Thyroid gland (tissue), 4 donors: ENCODE results near the gene FAM180B. TPM values are rescaled to one million over a fixed set of nuclear protein-coding genes. Genes with fewer than 3 reads are reported as not detected.

Experiments used
- DNase-seq, 2 donors: peaks; one replicate each; pipeline ENCODE4 v3.0.0-alpha.2; 2019
- H3K27ac ChIP-seq, 3 donors: fragments of 200-600 bp; sonication (generic); 1 replicate in 2 of 3; 2 replicates in 1 of 3; pipeline ENCODE4 v1.5.1; 2016 to 2019; ENCODE audit warnings: mild to moderate bottlenecking in 1 of 3, moderate library complexity in 1 of 3
- H3K27me3 ChIP-seq: fragments of 200-600 bp; sonication (generic); one replicate; pipeline ENCODE4 v1.5.1; 2019
- H3K36me3 ChIP-seq, 2 donors: fragments of 200-600 bp; sonication (generic); one replicate each; pipeline ENCODE4 v1.5.1; 2016 to 2019
- H3K4me1 ChIP-seq, 2 donors: fragments of 200-600 bp; sonication (generic); one replicate each; pipeline ENCODE4 v1.5.1; 2017 to 2019
- H3K4me3 ChIP-seq, 3 donors: fragments of 200-600 bp; sonication (generic); replicated peaks in 1 of 3; 1 replicate in 2 of 3; 2 replicates in 1 of 3; pipeline ENCODE4 v1.5.1; 2016; ENCODE audit warnings: mild to moderate bottlenecking in 1 of 3
- H3K9me3 ChIP-seq: fragments of 200-600 bp; sonication (generic); one replicate; pipeline ENCODE4 v1.5.1; 2017
- POLR2A ChIP-seq, 2 donors: fragments of 450-650 bp; IDR thresholded peaks; one replicate each; pipeline ENCODE4 v1.6.1; 2017; ENCODE audit warnings: antibody characterized with exemption in 2 of 2, mild to moderate bottlenecking in 2 of 2, moderate library complexity in 1 of 2
- WGBS, 2 donors: methylation state at CpG; one replicate each; pipeline ENCODE4 v1.1.5; 2017; 5-methylcytosine and 5-hydroxymethylcytosine counted together
- intact Hi-C: fragments of 100-400 bp; cut with DNase I; formaldehyde crosslinking; loops from one replicate; pipeline ENCODE4 v1.15.1; 2023
- total RNA-seq, 4 donors: library from RNA; depleted of rRNA; stranded (reverse); fragments of >200 nt; gene quantifications; one replicate each; pipeline ENCODE4 v1.2.3, GENCODE V29; 2016
- TF ChIP-seq, protein P1 (sequence below), 6 experiments: fragments of 200-600 bp in 3 of 6; fragments of 450-650 bp in 3 of 6; sonication (generic) in 3 of 6; IDR thresholded peaks; one replicate each; pipeline ENCODE4 v1.5.1; 2016 to 2019; ENCODE audit warnings: antibody characterized with exemption in 6 of 6, mild to moderate bottlenecking in 2 of 6, inconsistent platforms in 1 of 6, moderate library complexity in 1 of 6

The FAM180B gene
- total RNA-seq, 4 donors from 2014 or later, result 0.83 to 3.1 (median 1.4) TPM

DNA sequence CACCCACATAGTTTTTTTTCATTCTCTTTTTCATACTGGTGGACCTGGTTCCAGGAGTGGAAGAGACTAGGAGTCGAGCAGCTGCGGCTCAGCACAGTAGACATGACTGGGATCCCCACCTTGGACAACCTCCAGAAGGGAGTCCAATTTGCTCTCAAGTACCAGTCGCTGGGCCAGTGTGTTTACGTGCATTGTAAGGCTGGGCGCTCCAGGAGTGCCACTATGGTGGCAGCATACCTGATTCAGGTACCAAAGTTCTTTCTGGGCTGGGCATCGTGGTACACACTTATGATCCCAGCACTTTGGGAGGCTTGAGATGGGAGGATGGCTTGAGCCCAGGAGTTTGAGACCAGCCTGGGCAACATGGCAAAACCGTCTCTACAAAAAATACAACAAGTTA, 16.8 kb upstream of the FAM180B start:
- 91 to 100% methylated on average over 7 of the region's 7 CpGs for WGBS, 2 donors
- H3K4me3 ChIP-seq, result no peak overlapping the region
- H3K27me3 ChIP-seq, result no peaks in the 10 kb centered on the region
- peaks cover 18 to 32% of the 10 kb centered on the region in 2 donors for H3K36me3 ChIP-seq
- TF ChIP-seq, protein P1, sequence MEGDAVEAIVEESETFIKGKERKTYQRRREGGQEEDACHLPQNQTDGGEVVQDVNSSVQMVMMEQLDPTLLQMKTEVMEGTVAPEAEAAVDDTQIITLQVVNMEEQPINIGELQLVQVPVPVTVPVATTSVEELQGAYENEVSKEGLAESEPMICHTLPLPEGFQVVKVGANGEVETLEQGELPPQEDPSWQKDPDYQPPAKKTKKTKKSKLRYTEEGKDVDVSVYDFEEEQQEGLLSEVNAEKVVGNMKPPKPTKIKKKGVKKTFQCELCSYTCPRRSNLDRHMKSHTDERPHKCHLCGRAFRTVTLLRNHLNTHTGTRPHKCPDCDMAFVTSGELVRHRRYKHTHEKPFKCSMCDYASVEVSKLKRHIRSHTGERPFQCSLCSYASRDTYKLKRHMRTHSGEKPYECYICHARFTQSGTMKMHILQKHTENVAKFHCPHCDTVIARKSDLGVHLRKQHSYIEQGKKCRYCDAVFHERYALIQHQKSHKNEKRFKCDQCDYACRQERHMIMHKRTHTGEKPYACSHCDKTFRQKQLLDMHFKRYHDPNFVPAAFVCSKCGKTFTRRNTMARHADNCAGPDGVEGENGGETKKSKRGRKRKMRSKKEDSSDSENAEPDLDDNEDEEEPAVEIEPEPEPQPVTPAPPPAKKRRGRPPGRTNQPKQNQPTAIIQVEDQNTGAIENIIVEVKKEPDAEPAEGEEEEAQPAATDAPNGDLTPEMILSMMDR (IDR thresholded peaks at IDR 0.05), result no peak
- no peak for TF ChIP-seq POLR2A (IDR thresholded peaks at IDR 0.05)
- H3K27ac ChIP-seq, result no peak overlapping the region
- intact Hi-C loops, result no loop called here
- DNase-seq, result no peak
- no peaks in the 10 kb centered on the region for H3K9me3 ChIP-seq
- peaks cover 8 to 21% of the 10 kb centered on the region in 2 donors for H3K4me1 ChIP-seq

DNA sequence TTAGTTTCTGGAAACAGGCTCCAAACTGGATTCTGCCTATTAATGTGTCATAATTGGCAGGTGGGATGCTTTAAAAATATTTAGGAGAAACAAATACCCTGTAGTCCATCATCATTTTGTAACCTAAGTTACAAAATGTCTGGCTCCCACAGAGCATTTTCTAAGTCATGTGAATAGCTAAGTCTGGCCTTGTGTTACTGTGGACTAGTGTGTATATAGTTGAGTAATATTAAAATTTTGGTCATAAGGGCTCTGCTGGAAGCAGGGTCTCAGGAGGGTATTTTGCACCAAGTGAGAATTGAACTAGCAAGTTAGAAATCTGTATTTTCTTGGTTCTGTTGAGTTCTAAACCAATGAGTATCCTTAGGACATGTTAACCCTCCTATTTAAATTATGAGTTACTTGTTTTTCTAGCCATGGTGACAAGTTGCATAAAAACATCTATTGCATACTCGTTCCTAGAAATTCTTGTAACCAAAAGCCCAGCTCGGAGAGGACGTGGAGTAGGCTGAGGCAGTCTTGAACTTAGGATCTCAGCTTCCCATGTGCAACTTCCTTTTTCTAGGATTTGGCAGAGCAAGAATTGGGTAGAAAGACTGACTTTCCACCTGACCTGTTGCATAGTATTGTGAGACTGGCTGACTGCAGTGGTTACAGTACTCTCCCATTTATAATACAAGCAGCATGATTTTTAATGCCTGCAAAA, 15.7 kb upstream of the FAM180B start:
- TF ChIP-seq, protein P1 (IDR thresholded peaks at IDR 0.05), result no peak
- TF ChIP-seq POLR2A (IDR thresholded peaks at IDR 0.05), result no peak
- no peak overlapping the region for H3K27ac ChIP-seq
- 88 to 93% methylated on average over 3 of the region's 3 CpGs for WGBS, 2 donors
- peaks cover 21 to 40% of the 10 kb centered on the region in 2 donors for H3K36me3 ChIP-seq
- H3K9me3 ChIP-seq, result no peaks in the 10 kb centered on the region
- no peak overlapping the region for H3K4me3 ChIP-seq
- no peaks in the 10 kb centered on the region for H3K27me3 ChIP-seq
- intact Hi-C loops, result no loop called here
- peaks cover 3 to 16% of the 10 kb centered on the region in 2 donors for H3K4me1 ChIP-seq
- no peak for DNase-seq

DNA sequence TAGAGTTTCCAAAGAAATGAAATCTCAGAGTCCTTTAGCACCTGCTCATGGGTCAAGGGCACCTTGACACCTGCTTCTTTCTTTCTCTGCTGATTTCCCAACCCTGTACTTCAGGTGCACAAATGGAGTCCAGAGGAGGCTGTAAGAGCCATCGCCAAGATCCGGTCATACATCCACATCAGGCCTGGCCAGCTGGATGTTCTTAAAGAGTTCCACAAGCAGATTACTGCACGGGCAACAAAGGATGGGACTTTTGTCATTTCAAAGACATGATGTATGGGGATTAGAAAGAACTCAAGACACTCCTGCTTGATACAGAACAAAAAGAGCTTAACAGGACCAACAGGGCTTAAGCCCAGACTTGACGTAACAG, 15.1 kb upstream of the FAM180B start:
- Histone ChIP-seq H3K36me3 (peaks cover 21 to 41% of the 10 kb centered on the region in 2 donors), H3K9me3 (no peaks in the 10 kb centered on the region), H3K27ac (no peak overlapping the region), H3K4me1 (peaks cover 0 to 15% of the 10 kb centered on the region in 2 donors), H3K4me3 (no peak overlapping the region), H3K27me3 (no peaks in the 10 kb centered on the region)
- TF ChIP-seq POLR2A (IDR thresholded peaks at IDR 0.05), result no peak
- TF ChIP-seq, protein P1 (IDR thresholded peaks at IDR 0.05), result no peak
- DNase-seq, result no peak
- 87 to 88% methylated on average over 4 of the region's 4 CpGs for WGBS, 2 donors
- intact Hi-C loops, result no loop called here

DNA sequence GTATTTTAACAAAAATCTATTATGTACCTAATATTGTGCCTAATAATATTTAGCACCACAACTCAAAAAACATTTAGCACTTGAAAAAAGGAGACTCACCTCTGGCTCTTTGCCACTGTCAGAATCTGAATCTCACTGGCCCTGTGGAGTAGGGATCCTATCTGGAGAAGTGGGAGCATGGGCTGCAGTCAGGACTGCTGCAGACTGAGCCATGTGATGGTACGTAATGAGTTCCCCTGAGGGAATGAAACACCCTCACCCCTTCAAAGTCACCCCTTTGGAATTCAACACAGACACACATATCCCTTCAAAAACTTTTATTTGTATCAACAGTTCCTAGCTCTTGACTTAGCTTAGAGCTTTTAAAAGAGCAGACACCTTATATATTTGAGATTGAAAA, 14.6 kb upstream of the FAM180B start:
- H3K4me1 ChIP-seq, result peaks cover 0 to 10% of the 10 kb centered on the region in 2 donors
- H3K27me3 ChIP-seq, result no peaks in the 10 kb centered on the region
- H3K9me3 ChIP-seq, result no peaks in the 10 kb centered on the region
- no peak for DNase-seq
- peaks cover 21 to 41% of the 10 kb centered on the region in 2 donors for H3K36me3 ChIP-seq
- no peak overlapping the region for H3K4me3 ChIP-seq
- no peak overlapping the region for H3K27ac ChIP-seq
- intact Hi-C loops, result no loop called here
- TF ChIP-seq, protein P1 (IDR thresholded peaks at IDR 0.05), result no peak
- TF ChIP-seq POLR2A (IDR thresholded peaks at IDR 0.05), result no peak
- 74 to 80% methylated on average over 1 of the region's 1 CpG for WGBS, 2 donors

DNA sequence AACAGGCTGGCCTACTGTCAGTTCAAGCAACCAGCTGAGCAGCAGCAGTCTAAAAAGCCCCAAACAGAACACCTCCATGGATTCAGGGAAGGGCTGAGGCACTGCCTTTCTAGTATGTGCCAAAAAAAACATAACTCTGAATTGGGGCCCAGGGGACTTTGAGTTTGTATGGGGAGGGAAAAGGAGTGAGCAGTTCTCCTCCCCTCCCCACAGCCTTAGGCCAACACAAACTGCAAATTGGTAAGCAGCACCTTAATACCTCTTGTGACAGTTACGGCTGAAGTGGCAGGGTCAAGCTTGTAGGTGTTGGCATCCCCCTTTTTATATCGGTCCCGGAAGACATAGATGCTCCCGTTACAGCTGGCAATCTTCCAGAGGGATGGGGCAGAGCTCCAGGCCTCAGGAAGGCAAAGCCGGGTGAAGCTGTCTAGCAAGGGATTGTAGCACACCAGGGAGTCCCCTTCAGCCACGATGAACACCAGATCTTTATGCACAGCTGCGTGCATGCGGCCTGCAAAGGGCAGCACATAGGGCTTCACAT, 13.7 kb upstream of the FAM180B start:
- DNase-seq, result no peak
- TF ChIP-seq POLR2A (IDR thresholded peaks at IDR 0.05), result no peak
- TF ChIP-seq, protein P1 (IDR thresholded peaks at IDR 0.05), result no peak
- H3K27ac ChIP-seq, result no peak overlapping the region
- no peaks in the 10 kb centered on the region for H3K27me3 ChIP-seq
- intact Hi-C loops, result no loop called here
- WGBS, 2 donors, result 57 to 59% methylated on average over 7 to 8 of the region's 8 CpGs
- peaks cover 21 to 41% of the 10 kb centered on the region in 2 donors for H3K36me3 ChIP-seq
- H3K9me3 ChIP-seq, result no peaks in the 10 kb centered on the region
- H3K4me3 ChIP-seq, result no peak overlapping the region
- H3K4me1 ChIP-seq, result peaks cover 1 to 14% of the 10 kb centered on the region in 2 donors
